Central memory CD4-positive, alpha-beta T cell (primary cell): Measurements from ENCODE around the gene FAM107B.
A peak's percentile ranks its signal among the peaks of the same experiment; 100 is the strongest.
"Not testable (repeated sequence)": the region's sequence is repeated elsewhere in the genome, so short reads cannot be mapped to it uniquely, and the experiment has no call there.

Experiments
- DNase-seq: peaks from one replicate; pipeline ENCODE4 v3.0.0; 2022

Gene FAM107B

DNA sequence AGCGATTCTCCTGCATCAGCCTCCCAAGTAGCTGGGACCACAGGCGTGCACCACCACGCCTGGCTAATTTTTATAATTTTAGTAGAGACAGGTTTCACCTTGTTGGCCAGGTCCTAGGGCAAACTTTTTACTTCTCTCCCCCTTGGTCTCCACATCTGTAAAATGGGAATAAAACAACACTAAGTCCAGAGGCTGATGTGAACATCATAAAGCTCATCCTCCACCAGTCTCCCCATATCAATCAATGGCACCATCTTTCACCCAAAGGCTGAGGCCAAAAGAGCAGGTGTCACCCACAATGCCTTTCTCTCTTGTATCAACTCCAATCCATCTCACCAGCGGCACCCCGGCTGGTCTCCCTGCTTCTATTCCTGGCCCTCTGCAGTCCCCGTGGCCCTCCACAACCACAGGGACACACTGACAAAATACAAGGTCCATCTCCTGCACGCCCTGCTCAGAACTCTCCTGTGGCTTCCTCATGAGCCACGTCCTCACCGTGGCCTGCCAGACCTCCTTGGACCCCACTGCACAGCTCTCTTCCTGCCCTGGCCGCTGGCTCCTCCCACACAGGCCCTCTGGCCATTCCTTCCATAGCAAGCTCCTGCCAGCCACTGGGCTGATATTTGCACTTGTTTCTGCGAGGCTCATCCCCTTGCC is 179.0 kb downstream of the FAM107B start:
- DNase-seq: no peak

DNA sequence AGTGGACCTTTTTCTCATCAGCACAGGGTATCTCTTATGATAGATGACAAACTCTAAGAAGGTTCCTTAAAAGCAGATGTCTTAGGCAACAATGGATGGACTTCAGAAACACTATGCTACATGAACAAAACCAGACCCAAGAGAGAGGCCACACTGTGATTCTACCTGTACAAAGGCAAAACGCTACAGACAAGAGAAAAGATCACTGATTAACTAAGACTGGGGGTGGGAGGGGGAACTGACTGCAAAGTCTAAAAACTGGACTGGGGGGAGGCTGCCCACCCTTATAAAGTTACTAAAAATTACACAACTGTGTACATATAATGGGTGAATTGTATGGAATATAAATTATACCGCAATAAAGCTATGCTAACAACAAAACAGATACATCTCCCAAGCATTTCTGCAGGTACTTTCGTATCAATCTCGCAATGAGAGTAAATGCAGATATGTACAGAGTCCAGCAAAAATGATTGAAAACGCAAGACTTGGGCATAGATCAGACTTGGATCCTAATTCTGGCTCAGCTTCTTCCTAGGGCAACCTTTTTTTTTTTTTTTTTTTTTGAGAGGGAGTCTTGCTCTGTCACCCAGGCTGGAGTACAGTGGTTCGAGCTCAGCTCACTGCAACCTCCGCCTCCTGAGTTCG is 179.7 kb downstream of the FAM107B start:
- DNase-seq: no peak

DNA sequence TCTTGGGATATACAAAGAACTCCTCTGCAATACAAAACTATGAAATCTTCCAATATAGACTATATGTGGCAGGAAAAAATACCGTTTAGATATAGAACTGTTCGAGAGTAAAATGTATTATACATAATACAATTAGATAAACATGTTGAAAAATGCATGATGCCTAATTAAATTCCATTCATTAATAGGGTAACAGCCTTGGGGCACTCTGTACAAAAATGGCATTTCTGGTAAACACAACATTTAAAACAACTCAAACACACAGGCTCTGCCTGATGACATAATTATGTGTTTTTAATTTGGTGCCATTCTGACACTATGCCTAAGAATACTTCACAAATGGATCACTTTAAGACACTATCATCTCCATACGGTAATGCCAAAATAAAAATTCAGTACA is 180.9 kb downstream of the FAM107B start:
- no peak for DNase-seq

DNA sequence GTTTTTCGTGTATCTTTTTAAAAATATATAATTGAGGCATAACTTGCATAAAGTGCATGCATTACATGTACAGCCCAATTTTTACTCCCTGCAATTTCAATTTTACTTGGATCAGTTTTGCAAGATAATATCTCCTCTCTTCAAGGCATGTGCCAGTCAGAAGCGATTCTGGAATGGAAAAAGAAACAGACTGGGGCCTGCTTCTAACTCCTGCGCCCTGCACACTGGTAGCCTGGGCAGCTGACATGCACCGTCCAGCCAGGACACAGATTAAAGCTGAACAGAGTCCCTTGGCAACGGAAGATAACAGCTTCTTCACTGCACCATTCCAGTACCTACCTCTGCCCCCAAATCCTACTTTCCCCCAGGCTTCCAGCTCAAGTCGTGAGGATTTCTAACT is 182.1 kb downstream of the FAM107B start:
- DNase-seq: no peak

DNA sequence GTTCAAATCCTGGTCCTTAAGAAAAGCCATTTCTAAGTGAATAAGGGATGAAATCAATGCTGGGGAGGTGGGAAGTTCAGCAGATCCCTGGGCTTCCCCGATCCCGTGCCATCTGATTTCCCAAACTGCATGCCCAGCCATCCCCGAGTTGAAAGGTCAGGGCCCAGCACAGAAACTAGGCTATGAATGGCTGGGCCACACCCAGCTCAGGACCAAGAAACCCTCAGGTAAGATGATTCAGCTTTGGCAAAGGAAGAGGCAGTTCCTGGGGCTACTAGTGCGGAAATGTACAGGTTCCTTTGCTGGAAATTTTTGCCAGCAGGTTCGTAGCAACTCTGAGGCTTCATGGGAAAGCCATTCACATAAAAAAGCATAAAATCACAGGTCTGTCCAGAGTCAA is 182.7 kb downstream of the FAM107B start:
- DNase-seq: no peak

DNA sequence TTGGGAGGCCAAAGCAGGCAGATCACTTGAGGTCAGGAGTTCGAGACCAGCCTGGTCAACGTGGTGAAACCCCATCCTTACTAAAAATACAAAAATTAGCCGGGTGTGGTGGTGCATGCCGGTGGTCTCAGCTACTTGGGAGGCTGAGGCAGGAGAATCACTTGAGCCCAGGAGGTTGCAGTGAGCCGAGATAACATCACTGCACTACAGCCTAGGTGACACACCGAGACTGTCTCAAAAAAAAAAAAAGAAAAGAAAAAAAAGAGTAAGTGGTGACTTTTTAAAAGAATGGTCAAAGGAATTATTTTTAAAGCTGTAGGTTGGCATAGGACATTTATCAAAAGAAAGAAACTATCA is 185.8 kb downstream of the FAM107B start:
- DNase-seq: not testable (repeated sequence)

DNA sequence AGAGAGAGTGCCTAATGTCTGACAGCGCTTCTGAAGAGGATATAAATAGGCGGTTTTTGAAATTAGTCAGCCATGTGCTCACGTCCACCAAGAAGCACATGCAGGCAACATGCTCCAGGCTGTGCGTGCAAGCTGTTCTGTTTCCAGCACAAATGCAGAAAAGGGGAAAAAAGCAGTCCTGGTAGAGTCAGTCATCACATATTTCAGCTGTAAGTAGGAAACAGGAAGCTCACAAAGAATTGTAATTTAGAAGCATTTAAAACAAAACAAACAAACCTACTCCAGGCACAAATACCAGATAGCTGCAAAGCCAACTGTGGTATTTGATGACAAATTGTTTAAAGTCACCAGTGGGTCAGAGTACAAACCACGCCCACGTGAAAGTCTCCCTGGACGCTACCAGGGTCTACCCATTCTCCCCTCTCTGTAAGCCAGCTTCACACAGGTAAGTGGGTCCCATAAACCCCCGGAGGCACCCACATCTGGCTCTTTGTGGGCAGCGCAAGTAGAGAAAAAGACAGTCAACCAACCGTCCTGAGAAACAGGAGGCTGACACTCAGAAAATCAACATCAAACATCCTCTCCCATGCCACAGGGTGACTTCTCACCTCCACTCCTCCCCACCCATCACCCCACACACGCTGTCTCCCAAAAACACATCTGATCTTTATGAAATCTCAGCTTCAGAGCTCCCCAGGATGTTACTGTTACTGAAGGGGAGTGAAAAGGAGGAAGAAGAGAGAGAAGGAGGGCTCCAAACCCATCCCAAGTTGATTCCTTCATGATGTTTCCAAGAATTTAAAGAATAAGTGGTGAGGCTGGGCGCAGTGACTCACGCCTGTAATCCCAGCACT is 186.4 kb downstream of the FAM107B start:
- peak; percentile 50 for DNase-seq

DNA sequence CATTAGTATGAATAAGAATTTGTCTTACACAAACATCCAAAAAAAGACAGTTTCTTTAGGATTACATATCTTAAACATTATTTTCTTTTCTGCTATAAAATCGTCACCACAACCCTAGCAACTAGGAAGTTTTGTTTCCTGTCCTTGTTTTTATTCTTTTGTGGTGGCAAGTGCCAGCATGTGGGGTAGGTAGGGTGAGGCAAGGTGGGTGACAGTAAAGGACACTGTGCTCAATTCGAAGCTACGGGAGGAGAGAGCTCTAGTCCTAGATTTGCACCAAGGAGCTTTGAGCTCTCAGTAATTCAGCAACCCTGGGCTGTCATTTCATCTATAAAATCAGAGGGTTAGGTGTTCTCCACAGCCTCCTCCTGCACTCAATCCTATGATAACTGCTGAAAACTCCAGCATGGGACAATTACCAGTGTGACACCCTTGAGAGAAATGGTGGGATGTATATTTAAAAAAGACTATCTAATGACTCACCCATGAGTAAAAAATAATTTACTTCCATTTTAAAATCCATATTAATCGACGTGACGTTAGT is 187.1 kb downstream of the FAM107B start:
- DNase-seq: peak; percentile 70

DNA sequence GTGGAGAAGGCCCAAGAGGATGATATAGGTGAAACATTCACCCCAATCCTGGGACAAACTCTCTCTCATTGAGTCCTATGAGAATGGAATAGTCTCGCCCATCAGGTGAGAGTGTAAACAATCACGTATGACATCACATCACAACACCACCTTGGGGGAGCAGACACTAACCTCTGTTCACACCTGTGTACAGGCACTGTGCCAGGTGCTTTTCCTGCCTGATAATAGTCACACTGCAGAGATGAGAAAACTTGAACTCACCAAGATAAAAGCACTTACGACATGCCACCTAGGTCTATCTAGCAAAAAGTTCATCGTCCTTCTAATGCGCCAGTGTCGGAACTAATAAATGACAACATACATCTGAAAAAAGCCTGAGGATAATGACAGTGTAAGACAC is 187.8 kb downstream of the FAM107B start:
- peak; percentile 86 for DNase-seq

DNA sequence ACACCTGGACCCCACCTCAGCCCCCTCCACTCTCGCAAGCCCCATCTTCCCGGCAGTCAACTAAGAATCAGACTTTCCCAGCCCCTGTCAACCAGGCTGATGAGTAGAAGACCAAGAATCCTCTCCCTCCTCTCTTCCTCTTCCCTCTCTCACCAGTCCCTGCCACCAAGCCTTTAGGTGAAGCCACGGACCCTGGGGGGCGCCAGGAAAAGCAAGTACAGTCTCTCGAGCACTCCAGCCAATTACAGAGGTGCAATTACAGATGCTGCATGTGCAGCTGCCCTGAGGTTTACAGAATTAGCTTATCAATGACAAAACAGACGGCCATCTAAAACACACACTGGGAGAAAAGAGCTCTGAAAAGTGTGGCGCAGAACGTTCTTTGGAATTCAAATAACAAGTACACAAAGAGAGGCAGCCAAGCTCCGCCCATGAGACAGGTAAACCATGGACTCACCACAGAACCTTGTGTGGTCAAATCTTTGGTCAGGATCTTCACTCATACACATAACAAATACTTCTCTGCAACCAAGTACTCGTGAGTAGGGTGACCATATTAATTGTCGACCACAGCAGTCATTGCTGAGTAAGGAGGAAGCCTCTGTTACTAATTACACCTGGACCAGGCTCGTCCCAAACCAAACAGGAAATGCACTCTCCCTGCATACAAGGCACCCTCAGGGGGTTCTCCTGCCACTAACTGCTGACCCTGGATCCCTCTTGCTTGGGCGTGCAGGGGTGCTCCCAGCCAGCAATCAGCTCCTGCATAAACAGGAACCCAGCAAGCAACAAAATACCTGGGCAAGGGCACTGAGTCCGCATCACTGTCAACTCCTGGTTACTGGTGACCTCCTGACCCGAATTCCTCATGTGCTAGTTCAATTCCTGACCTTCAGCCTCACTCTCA is 189.2 kb downstream of the FAM107B start:
- DNase-seq: no peak

DNA sequence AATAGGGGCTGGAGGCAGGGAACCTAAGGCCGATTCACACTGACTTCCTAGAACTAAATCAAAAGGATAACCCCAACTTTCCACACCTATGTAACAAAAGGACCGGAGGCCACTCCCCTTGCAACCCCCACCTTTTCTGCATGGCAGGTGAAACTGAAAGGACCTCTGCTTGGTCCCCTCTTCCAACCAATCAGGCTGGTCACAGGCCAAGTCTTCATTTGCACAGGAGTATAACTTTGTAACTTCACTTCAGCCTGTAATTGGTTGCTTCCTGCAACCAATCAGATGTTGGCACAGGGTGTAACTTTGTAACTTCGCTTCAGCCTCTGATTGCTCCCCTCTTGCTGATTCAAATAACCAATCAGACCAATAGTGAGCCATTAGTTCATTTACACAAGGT is 190.0 kb downstream of the FAM107B start:
- peak; percentile 46 for DNase-seq

DNA sequence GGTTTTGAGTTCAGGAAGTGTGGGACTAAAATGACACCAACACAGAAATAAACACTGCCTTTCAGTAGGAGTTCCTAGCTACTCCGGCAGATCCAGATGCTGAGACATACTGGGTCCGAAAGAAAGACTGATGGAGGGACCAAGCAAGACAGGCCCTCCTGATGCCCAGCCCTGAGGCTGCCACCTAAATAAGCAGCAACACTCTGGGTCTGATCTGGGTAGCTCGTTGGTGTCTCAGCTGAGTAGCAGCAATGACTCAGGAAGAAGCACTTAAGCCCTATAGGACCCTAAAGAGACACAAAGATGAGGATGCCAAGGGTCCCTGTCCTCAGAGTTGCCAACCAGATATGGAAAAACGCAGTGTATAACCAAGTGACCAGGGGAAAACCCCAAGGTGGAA is 190.7 kb downstream of the FAM107B start:
- no peak for DNase-seq

DNA sequence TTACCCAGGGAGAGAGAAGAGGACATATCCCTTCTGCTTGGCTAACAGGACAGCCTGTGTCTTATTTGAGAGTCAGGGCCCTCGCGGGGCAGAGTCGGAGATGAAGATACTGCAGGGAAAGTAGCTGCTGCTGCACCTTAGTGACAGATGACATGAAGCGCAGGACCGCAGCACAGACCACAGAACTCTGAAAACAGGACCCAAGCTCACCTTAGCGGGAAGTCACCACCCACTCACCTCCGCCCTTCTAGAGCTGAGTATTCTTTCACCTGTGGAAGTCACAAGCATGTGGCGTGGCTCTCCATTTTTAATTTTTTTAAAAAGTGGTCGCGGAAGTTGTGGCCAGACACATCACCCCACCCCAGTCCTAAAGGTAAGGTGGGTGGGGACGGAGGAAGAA is 191.4 kb downstream of the FAM107B start:
- peak; percentile 90 for DNase-seq

DNA sequence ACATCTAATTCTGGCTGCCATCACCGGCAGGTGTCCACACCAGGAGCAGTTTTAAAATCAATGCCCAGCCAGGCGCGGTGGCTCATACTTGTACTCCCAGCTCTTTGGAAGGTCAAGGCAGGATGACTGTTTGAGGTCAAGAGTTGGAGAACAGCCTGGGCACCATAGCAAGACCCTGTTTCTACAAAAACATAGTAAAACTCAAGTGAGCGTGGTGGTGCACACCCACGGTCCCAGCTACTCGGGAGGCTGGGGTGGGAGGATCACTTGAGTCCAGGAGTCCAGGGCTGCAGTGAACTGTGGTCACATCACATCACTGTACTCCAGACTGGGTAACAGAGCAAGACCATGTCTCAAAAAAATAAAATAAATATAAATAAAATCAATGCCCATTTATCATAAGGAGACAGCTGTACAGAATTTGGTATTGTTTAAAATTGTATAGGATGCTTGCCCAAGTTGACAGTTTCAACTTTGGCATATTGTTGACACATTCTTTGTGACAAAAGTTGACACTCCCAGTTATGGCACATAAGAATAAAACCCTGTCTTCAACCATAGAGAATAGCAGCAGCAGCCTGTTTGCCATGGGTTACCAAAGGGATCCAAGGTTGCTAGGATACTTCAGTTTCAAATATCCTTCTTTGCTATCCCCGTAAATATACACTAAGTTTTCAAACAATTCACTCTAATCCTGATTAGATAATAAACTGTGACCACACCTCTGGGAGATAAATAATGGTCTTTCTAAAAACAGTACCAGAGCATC is 193.0 kb downstream of the FAM107B start:
- no peak for DNase-seq

DNA sequence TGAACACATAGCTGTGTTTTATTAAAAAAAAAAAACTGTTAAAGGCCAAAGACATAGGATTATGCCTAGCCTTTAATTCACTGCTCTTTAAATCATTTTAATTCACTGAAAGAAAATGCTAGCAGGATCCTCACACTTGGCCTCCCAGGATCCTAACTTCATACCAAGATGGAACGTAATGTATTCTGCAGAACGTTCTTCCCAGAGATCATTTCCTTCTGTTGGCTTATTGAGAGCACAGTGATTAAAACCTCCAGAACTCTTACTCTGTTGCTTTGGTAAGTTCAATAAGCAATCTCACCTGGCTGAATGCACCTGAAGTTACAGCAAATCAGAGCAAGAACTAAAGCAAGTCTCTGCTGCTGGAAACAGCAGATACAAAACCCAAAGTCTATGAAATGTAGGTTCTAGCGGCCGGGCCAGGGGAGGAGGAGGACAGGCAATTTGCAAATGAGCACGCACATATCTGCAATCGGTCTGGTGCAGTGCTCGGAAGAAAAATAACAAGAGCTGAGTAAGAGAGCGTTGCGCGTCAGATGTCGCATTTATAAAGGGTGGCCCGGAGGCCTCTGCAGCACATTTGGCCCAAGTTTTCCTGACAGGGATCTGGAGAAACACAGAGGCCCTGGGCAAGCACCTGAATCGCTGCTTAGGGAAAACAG is 193.9 kb downstream of the FAM107B start:
- DNase-seq: no peak

DNA sequence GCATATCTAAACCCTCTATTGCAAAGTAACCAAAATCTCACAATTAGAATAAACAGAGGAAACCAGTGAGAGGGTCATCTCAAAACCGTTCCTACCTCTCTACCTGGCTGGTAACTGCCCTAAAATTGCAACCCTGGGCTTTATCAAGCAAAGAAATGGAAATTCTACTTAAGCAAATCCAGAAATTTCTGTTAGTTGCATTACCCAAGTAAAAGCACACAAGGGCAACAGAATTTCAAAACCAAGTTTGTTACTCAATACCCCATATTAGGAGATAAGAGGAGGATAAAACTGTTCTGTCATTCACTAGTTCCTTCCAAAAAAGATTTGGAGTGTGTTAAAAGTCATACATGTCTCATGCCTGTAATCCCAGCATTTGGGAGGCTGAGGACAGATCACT is 195.3 kb downstream of the FAM107B start:
- DNase-seq: no peak

DNA sequence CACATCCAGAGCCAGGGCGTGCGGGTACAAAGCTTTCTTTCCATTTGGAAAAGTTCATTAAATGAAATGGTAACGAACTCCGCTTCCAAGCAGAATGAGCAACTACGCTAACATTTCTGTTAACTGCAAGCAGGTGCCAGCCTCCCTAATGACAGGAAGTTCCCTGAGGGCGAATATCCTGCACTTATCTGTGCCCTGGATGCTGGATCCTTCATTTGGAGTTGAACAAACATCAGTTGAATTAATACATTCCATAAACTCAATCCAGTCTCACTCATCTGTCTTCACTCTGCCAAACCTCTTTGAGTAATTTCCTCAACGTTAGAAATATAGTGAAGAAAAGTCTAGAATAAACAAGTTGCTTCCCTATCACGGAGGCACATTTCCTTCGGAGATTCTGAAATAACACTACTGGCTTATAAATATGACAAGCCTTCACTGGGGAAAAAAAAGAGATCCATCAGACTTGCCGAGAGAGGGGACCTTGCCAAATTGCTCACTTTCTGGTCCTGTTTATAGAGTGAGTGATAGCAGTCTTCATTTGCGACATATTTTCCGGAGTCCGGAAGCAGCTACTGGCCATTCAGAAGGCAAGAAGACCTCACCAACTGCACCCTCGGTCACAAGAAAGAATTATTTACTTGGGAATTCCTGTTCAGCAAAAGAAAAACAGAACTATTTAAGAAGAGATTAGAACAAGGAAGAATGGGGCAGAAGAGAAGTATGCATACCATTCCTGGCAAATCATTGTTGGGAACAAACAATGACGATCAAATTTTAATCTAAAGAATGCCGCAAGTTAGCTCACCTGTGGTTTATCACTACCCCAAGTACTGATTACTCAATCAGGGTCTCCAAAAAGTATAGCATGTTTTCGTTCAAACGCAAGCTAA is 196.4 kb downstream of the FAM107B start:
- DNase-seq: no peak

DNA sequence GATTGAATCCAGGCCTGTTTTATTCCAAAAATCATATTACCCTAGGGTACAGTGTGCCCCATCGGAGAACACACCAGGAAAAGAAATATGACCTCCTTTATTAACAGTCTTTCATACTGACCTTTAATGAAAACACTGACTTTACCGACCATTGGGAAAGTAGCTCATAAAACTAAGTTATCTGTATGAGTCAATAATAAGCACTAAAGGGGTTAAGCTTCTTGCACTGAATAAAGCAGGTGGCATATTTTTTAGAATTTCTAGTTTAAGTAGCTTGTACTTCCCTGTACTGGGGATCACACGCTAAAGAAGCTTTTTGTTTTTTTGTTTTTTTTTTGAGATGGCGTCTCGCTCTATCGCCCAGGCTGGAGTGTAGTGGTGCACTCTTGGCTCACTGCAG is 199.8 kb downstream of the FAM107B start:
- no peak for DNase-seq

DNA sequence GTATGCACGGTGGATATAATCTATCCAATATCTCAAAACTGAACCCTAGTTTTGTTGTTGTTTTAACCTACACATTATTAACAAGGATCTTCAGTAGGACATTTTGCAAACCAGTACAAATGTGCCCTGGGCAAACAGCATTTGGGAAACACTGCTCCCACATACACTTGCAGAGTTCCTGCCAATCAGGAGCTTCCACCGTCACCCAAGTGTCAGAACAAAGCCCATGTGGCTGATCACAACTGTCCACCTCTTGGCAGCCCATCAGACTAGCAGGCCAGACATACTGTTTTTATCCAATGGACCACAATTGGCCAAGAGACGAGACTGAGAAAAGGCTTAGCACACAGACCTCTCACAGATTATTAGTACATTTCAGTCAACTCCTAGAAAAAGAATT is 200.4 kb downstream of the FAM107B start:
- DNase-seq: no peak

DNA sequence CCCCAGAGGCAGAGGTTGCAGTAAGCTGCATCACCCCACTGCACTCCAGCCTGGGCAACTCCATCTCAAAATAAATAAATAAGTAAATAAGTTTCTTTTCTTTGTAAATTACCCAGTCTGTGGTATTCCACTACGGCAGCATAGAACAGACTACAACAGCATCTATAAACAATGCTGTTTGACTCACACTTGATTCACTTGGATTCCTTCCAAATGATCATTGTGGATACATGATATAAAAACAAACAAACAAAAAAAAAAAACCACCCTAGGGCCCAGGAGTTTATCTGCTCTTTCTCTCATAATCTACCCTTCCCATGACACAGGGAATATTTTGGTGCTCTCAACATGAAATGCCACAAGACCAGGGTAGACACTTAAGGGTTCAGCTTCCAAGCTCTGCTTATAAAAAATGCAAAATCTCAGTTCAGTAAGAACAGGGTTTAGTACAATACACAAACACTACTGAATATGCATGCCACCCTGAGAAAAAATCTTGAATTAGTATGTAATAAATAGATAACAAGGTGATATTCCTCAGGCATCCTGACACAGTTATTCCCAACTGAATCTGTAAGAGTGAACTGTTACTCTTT is 200.9 kb downstream of the FAM107B start:
- DNase-seq: no peak
